GM11168 (cell line): ENCODE results near the gene FOXJ1.

Experiments used
- in situ Hi-C: fragments of 300-500 bp; cut with MboI; formaldehyde crosslinking; loops from one replicate; pipeline ENCODE4 v1.12.0; 2022; ENCODE audit warnings: low sequenced_read_pairs; ENCODE audit not compliant: unreplicated experiment

FOXJ1 gene, protein sequence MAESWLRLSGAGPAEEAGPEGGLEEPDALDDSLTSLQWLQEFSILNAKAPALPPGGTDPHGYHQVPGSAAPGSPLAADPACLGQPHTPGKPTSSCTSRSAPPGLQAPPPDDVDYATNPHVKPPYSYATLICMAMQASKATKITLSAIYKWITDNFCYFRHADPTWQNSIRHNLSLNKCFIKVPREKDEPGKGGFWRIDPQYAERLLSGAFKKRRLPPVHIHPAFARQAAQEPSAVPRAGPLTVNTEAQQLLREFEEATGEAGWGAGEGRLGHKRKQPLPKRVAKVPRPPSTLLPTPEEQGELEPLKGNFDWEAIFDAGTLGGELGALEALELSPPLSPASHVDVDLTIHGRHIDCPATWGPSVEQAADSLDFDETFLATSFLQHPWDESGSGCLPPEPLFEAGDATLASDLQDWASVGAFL

DNA sequence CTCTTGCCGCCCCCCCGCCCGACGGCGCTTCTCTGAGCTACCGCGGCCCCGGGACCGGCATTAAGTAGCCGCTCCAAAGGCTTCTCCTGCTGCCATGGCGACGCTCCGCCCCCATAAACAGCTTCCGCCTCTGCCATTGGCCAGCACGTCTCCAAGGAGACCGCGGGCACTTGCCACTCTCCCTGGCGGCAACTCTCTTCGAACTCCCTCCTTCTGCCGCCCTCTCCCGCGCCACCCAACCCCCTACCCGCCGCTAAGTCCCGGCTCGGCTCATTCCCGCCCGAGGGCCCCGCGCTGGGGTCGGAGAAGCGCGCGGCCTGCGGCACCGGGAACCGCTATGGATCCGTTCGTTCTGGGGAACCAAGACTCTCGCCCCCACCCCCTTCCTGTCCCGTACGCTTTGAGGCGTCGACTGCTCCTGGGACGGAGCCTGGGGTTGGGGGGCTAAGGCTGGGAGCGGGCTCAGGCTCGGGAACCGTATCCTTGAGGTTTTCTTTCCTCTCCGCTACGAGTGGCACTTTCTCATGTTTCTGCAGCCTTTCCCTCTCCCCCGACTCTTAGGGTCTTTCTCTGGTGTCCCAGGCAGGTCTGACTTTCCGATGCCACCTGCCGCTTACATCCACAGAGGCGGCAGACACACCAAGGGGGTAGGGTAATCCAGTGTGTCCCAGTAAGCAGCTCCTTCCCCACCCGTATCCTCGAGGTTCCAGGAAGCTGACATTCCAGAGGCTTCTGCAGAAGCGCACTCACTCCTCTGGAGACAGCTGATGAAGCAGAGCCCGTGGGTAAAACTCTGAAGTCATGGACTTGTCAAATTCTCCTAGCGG lies at the start of gene FOXJ1:
TSS of gene FOXJ1 (minus strand) at position 34 of the 827 bp plus-strand sequence. CDS start 850 bp downstream, outside the sequence.
- in situ Hi-C loops, result no loop called here

DNA sequence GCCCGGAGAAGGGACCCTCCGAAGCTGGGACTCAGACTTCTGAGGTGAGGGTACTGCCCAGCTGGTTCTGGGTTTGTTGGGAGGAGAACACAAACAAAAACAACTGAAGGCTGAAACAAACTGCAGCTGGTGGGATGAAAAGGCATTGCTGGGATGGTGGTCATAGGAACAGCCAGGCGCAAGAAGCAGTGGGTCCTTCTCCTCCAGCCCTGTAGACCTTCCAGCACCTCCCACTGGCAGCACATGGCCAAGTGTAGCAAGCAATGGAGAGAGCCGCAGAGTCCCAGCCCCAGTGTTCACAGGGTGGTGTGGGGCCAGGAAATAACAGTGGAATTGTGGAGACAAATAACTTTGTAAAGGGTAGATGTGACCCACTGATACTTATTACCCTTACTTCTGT lies 48.7 kb upstream of the FOXJ1 start:
- in situ Hi-C loops, result loop anchor here (5.0 kb wide), 1 partner anchor 73 kb away; no protein-coding TSS in a partner anchor

DNA sequence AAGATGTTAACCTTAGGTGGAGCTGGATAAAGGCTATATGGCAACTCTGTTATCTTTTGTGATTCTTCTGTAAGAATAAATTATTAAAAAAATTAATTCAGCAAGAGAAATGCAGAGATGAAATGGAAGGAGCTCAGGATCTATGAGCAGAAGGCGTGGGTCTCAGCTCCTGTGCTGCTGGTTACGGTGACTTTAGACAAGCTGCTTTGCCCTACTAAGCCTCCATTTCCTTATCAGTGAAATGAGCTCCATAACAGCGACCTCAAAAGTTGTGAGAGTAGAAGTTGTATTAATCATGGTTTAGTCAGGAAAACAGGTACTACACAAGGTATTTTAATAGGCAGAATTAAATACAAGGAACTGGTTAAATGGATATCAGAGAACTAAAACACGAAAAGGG lies 48.2 kb upstream of the FOXJ1 start:
- in situ Hi-C loops, result loop anchor here (5.0 kb wide), 1 partner anchor 73 kb away; no protein-coding TSS in a partner anchor

DNA sequence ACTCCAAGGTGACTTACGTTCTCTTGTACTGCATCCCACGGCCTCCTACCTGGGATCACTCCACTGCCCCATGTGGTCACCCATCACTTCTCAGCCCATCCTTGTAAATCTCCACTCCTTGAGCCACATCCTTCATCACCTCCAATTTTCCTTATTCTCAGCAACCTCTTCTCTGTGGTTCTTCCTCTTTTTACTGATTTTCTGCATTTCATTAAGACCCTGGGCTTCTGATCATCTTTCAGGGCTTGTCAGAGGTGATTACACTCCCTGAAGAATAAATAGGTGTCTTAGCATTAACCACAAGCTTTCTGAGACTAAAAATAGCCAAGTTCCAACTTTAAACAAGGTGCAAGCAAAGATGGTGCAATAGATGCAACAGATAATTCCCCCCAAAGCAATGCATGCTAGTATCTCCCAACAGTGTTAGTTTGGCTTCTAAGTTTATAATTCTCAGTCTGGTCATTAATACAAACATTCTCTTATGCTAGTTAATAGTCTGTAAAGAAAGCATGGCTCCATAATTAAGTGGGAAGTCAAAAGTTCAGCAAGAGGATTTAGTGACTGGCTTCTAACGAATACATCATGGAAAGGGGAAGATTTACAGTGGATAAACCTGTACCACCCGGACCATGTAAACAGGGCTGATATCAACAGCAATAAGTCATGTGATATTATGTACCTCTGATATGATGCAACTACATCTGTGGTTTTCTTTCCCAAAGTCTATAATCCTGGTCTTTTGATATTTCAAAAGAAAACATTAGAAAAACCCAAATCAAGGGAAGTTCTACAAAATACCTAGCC lies 47.4 kb upstream of the FOXJ1 start:
- in situ Hi-C loops, result loop anchor here (5.0 kb wide), 1 partner anchor 74 kb away; no protein-coding TSS in a partner anchor

DNA sequence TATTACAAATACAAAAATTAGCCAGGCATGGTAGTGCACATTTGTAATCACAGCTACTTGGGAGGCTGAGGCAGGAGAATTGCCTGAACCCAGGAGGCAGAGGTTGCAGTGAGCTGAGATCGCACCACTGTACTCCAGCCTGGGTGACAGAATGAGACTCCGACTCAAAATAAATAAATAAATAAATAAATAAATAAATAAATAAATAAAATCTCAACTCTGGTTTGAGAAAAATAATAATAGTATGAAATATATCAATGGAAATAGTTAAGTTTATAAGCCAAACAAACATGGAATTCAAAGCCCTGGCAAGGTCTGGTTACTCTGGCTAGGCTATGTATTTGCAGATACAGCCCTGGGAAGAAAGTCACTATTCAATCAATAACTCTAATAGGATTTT lies 45.7 kb upstream of the FOXJ1 start:
- in situ Hi-C loops, result loop anchor here (5.0 kb wide), 1 partner anchor 76 kb away; no protein-coding TSS in a partner anchor

DNA sequence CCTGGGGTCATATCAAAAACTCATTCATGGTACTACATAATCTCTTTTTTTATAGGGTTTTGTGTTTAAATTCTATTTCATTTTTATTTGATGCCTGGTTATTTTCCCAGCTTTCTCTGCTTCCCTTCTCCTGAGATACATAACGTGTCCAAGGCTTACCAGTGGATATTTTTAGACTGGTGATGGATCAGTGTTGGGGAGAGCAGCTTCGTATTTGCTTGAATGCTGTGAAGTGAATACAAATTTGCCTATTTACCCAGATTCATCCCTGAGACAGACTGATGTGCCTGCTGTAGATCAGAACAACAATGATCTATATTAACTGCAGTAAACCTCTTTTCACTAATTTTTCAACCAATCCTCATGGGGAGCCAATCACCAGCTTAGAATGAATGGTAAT lies 43.2 kb upstream of the FOXJ1 start:
- in situ Hi-C loops, result no loop called here

DNA sequence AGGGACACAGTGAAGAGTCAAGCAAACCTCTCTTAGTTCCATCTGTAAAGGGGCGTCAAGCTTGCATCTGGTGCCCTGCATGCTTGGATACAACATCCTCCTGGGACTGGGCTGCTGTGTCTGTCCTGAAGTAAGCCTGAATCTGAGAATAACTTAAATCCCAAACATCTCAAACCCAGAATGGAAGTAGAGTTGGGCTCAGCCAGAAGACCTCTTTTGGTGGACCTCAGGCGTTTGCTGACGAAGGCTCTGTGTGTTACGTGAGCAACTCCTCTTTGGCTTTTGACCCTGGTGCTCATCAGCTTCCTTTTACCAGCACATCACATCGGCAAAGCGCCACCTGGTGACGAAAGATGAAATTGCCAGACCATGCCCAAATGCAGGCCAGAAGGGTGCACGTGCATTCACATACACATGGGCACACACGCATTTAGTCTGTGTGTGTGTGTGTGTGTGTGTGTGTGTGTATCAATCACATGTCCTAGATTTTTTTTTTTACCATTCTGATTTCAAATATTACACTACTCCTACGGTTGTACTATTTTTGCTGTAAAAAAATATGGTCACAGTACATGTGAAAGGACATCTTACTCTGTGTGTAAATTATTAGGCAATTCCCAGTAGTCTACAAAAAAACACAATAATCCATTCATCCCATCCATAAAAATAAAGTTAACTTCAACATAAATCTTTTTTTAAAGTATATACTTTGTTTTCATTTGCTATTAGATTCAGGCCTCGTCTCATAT lies 41.1 kb upstream of the FOXJ1 start:
- in situ Hi-C loops, result no loop called here

DNA sequence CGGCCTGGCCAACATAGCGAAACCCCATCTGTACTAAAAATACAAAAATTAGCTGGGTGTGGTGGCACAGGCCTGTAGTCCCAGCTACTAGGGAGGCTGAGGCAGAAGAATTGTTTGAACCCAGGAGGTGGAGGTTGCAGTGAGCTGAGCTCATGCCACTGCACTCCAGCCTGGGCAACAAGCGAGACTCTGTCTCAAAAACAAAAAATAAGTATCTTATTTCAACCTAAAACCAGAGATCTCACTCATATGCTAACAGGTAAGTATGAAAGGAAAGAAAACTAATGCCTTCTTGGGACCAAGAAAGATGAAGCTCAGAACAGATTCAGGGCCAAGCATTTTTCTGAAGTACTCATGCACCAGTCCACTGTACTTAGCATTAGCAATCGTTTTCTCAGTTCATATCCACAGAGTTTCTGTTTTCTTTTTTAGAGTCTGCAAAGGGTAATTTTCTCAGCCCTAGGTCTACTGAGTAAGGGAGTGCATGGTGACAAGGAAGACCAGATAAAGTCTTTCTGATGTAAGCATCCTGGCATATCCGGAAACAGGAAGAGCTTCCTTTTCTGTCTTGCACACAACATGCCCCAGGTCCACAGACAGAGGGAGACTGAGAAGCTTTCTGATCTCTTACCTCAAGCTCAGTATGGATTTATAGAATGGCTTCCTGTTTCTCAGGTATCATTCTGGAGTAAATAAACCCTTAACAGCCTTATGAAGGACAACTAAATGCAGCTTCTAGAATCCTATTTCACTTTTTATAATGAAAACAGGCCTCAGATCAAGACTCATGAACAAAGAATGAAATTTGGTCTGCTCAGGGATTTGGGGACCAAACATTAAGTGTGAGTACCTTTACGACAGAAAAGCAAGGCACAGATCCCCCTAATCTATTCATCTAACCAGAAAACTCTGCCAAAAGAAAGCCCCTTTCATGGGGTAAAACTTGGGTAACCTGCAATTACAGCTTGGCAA lies 38.7 kb upstream of the FOXJ1 start:
- in situ Hi-C loops, result loop anchor here (10.0 kb wide), 1 partner anchor 55 kb away; no protein-coding TSS in a partner anchor

DNA sequence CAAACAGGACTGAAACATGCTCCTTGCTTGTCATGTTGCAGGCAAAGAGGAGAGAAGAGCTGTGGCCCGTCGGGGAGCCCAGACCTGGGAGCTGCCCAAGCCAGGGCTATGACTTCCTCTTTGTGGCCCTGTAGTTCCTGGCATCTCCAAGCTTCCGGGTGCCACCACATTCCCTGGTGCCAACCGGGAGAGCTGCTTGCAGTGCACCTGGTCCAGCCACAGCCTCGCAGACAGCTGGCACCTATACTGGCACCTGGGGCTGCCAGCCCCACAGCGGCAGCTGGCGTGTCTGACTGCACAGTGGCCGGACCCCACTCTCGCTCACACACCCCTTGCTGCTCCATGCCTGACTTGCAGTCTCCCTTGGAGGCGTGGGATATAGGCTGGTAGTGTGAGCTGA lies 37.1 kb upstream of the FOXJ1 start:
- in situ Hi-C loops, result loop anchor here (10.0 kb wide), 1 partner anchor 53 kb away; no protein-coding TSS in a partner anchor

DNA sequence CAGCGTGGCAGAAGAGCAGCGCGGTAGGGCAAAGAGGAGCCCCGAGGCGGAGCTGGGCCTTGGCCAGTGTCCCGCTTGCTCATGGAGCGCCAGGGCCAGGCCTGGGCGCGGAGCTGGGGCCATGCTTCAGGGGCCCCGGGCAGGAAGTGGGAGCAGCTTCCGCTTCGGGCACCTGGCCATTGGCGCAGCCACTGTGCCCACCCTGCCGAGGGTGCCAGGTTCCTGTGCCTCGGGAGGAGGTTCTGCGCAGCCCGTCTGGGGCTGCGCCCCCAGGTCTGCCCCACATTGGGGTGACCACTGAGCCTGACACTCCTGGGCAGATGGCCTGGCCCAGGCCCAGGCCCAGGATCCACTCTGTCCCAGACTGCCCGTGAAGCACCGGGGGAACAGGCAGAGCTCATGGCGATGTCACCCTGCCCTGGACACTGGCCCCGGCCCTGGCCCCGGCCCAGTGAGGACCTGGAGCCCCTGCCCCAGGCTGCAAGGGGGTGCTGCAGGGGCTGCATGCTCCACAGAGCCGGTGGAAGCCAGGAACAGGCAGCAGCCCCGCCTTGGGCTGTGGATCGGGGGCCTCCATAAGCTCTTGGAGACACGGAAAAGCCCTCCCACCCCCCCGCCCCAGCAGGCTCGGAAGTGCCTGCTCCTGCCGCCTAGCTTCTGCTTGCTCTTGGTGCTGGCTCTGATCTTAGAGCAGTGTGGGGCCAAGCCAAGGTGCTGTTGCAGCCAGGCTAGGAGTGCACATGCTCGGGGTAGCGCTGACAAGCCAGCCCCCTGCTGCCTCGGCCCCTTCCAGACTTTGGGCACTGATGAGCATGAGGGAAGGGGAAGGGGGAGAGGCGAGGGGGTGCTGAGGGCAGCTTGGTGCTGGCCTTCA lies 35.9 kb upstream of the FOXJ1 start:
- in situ Hi-C loops, result loop anchor here (10.0 kb wide), 1 partner anchor 52 kb away; no protein-coding TSS in a partner anchor

DNA sequence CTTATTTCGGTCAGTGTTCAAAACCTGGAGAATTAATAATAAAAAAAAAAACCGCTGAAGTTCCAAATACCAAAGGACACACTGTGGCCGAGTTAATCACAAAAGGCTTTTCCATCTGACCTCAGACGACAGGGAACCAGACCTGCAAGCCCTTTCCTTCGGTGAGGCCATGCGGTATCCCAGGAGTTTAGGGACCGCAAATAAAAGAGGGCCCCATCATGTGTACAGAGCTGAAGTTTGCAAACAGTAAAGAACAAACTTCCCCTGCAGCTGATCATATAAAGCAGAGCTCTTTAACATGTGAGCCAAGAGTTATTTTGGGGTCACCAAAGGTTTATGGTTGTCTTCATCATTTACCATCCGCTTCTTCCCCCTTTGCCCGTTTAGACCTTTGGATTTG lies 33.0 kb upstream of the FOXJ1 start:
- in situ Hi-C loops, result loop anchor here (10.0 kb wide), 1 partner anchor 49 kb away; no protein-coding TSS in a partner anchor

DNA sequence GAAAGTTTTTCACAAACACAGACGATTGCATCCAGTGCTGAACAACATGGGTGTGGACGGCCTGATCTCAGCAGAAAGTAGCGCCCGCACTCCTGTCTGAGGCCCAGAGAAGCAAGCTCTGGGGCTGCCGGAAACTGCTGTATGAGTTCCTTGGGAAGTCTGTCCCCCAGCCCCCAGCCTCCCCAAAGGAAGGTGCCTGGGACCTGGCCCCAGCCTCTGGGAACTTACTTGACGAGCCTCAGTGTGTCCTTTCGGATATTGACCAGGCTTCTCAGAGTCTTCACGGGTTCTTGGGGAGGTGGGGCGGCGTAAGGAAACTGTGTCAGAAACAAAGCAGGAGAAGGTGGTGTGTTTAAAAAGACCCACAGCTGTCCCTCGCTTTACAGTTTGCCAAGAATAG lies 32.4 kb upstream of the FOXJ1 start:
- in situ Hi-C loops, result loop anchor here (10.0 kb wide), 1 partner anchor 49 kb away; no protein-coding TSS in a partner anchor

DNA sequence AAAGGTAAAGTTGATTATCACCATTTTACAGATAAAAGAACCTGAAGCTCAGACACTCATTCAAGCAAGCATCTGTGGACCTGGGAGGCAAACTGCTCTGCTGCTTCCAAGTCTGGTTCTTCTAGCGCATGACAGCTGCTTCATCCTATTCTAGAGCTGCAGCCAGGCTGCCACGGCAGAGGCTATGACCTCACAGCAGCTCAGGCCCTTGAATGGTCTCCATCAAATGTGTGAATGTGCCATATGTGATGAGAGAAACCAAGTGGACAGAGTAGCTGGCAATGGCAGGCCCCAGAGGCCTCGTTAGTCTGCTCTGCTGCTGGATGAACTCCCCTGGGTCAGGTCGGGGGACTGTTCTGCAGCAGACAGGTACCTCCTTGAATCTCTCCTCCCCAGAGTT lies 30.7 kb upstream of the FOXJ1 start:
- in situ Hi-C loops, result loop anchor here (10.0 kb wide), 1 partner anchor 47 kb away; no protein-coding TSS in a partner anchor

DNA sequence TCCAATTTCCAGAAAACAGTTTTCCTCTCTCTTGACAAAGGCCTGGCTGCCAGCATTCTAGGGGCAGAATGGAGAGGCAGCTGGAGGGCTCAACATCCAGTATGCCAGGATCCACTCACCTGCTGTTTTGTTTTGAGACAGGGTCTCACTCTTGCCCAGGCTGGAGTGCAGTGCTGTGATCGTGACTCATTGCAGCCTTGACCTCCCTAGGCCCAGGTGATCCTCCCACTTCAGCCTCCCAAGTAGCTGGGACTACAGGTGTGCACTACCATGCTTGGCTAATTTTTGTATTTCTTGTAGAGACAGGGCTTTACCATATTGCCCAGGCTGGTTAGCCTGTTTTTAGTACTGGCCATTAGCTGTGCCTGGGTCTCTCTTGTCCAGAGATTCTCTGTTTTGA lies 29.1 kb upstream of the FOXJ1 start:
- in situ Hi-C loops, result loop anchor here (10.0 kb wide), 1 partner anchor 45 kb away; no protein-coding TSS in a partner anchor

DNA sequence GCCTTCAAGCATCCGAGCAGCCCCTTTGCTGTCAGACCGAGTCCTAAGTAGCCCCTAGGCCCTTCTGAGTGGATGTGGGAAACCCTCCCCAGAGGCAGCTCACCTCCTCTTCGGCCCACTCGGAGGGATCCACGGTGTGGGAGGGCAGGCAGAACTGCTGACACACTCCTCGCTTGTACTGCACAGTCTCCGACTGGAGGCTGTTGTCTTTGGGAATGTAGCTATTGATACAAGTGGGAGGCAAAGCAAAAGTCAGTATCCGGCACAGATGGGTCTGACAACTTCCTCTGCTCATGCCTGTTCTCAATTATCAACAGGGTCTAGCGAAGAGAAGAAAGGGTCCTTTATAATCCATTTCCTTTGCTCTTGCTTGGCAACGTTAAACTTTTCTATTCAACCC lies 25.9 kb upstream of the FOXJ1 start:
- in situ Hi-C loops, result no loop called here

DNA sequence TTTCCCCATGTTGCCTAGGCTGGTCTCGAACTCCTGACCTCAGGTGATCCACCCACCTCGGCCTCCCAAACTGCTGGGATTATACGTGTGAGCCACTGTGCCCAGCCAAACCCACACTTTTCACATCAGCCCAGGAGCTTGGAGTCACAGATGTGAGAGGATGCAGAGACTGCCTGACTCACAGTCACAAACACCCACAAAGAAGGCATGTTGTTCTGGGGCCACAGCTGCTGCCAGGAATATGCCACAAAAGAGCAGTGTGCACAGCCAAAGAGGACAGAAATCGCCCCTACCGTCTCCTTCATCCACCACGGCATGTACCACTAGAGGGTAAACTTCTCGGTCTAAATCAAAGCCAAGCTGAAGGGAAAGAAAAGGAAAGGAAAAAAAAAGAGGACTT lies 25.1 kb upstream of the FOXJ1 start:
- in situ Hi-C loops, result no loop called here

DNA sequence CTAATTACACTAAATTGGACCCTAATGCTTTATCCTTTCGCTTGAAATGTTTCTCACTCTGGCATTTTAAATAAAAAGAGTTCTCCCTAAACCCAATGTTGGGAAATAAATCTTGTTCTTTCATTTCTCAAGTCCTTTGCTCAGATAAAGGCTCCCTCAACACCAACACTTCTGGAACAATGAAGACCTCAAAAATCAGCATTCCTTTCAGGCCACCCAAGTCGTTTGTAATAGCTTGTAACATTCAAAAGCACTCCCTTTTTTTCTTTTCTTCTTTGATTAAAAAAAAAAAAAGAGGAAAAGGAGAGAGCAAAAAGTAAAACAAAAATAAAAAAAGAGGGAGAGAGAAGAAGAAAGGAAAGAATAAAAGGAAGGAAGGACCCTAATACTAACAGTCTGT lies 23.3 kb upstream of the FOXJ1 start:
- in situ Hi-C loops, result no loop called here
